HG03521 (cell line): ENCODE results near the gene PMS2.
"Not testable (repeated sequence)": the region's sequence is repeated elsewhere in the genome, so short reads cannot be mapped to it uniquely, and the experiment has no call there.

Experiments used
- ATAC-seq: cut with Tn5 transposase; IDR thresholded peaks from one replicate; pipeline ENCODE4 v1.9.1; 2021; ENCODE audit warnings: mild to moderate bottlenecking, moderate library complexity; ENCODE audit not compliant: unreplicated experiment

PMS2 gene

DNA sequence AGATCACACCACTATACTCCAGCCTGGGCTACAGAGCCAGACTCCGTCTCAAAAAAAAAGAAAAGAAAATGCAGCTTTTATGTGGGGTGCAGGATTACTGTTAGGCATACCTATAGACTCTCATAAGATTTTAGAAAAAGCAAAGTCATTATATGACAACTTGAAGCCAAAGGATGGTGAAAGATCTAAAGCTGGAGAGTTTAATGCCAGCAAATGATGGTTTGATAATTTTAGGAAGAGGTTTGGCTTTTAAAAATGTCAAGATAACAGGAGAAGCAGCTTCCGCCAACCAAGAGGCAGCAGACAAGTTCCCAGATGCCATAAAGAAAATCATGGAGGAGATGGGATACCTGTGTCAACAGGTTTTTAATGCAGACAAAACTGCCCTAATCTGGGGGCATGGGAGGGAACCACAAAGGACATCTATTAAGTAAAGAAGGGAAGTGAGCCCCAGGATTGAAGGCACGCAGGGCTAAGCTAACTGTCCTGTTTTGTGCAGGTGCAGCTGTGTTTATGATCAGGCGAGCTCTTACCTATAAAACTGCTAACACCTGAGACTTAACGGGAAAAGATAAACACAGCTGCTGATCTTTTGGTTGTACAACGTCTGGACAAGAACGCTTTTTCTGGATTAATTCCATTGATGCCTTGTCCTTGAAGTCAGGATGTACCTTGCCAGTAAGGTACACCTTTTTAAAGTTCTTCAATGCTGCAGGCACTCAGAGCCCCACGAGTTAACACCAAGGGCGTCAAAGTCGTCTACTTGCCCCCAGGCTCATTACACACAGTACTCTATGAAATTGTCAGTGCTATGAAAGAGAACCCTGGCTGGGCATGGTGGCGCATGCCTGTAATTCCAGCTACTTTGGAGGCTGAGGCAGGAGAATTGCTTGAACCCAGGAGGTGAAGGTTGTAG, 11.8 kb upstream of the PMS2 start:
- no peak for ATAC-seq

DNA sequence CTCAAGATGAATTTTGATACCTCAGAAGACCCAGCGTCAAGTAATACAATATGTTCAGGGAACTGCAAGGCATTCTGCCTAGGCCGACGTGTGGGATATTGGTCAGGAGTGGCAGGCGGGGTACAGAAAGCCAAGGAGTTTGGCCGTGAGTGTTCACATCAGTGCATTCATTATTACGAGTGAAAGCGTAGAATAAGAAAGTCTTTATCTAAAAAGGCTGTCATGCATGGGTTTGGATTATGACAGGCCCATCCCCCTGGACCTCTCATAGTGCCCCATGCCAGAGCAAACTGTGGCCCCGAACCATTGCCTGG, 7.8 kb upstream of the PMS2 start:
- no peak for ATAC-seq

DNA sequence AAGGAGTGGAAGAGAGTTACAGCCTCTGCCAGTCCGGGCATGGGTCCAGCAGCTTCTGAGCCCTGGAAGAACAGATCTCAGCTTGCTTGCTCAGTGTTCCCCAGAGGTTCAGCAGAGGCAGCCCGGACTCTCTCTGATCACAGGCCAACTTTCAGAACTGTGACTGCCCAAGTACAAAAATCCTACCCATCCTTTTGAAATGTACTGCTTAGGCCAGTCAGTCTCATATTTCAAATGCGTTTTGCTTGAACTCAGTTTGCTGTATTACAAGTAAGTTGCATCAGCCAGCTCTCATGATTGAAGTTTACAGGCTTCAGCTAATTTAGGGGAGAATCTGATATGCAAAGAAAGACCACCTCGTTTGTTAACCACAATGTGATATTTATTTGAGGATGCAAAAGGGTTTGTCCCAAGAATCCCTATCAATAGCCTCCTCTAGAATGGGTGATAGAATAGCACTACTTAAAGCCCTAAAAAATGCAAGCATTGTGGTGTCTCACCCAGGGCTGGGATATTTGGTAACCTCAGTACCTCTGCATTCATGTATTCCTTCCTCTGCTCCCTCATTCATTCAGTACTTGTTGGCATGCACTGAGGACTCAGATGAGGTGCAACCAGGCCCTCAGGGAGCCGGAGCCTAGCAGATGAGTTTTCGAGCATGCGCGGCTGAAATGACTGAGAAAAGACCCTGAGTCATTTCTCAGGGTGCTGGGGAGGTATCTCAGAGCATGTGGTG, 7.2 kb upstream of the PMS2 start:
- ATAC-seq, result no peak

DNA sequence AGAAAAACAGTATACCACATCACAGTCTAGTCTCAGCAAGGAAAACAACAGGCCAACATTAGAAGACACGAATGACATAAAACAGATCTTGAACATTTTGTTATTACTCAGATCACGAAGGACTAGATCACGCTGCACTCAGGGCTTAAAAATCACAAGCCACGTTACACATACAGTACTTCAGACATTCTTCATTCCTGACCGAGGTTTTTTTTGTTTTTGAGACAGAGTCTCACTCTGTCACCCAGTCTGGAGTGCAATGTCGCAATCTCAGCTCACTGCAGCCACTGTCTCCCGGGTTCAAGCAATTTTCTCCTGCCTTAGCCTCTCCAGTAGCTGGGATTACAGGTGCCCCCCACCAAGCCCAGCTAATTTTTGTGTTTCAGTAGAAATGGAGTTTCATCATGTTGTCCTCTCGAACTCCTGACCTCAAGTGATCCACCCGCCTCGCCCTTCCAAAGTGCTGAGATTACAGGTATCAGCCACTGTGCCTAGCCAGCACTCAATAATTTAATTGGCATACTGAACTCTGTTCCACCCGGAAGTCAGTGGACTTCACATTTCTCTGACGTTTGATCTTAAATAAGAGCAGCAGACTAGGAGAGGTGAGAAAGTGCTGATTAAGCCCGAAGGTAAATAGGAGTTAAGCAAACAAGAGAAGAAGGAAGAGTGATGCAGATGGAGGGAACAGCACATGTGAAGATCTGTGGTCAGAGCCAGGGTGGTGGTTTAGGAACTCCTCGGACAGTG, 3.7 kb upstream of the PMS2 start:
- ATAC-seq, result no peak

DNA sequence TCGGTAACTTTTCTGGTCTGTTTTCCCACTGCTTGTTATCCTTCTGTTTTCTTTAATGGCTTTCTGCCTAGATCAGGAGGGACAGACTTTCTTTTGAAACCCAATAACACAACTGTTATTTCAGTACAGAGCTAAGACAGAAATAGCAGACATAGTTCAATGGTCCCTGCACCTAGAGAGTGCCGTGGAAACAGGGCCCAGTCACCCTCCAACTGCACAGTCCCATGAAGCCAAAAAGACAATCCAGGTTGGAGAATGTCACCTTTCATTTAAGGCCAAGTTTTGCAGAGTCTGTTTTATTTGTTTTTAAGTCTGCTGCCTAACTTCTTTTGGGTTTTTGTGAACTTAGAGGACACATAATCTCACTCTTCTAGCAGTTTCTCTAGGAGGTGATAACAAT, 2.7 kb upstream of the PMS2 start:
- ATAC-seq, result no peak

DNA sequence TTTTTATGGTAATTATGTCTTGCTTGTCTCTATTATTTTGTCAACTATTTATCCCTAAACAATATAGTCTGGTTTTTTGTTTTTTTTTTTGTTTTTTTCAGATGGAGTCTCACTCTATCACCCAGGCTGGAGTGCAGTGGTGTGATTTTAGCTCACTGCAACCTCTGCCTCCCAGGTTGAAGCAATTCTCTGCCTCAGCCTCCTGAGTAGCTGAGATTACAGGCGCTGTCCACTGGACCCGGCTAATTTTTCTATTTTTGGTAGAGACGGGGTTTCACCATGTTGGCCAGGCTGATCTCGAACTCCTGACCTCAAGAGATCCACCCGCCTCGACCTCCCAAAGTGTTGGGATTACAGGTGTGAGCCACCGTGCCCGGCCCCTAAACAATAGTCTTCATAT, 1.5 kb upstream of the PMS2 start:
- ATAC-seq, result not testable (repeated sequence)

DNA sequence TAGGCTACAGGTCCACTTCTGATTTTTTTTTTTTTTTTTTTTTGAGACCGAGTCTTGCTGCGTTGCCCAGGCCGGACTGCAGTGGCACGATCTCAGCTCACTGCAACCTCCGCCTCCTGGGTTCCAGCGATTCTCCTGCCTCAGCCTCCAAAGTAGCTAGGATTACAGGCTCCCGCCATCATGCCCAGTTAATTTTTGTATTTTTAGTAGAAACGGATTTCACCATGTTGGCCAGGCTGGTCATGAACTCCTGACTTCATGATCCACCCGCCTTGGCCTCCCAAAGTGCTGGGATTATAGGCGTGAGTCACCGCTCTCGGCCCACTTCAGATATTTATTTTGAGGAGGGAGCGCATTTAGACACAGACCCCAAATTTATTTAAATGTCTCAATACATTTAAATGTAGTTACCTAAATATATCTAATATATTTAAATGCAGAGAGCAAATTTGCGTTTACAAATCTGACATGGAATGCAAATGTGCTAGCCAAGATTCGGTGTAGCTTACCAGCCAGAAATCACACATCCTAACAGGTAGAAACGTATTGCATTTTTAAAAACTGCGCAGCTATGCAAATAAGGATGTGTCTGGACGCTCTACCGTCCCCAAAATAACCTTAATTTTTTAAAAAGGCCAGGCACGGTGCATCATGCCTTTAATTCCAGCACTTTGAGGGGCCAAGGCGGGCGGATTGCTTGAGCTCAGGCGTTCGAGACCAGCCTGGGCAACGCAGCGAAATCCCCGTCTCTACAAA, 836 bp downstream of the PMS2 start:
- not testable (repeated sequence) for ATAC-seq

DNA sequence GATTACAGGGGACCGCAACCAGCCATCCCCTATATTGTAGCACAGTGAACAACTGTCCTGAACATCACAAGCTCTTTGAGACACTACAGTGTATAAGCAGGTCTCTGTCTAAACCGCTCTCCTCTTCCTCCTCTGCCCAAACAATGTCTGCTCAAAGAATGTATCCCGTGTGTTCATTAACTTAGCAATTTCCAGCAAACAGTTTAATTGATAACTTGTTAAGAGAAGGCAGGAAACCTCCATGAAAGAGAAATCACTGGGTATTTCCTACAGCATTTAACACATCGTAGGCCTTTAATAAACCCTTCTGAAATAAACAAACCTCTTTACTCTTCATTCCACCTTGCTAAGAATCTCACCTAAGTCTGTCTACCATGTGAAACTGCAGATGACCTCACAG, 1.5 kb downstream of the PMS2 start:
- no peak for ATAC-seq

DNA sequence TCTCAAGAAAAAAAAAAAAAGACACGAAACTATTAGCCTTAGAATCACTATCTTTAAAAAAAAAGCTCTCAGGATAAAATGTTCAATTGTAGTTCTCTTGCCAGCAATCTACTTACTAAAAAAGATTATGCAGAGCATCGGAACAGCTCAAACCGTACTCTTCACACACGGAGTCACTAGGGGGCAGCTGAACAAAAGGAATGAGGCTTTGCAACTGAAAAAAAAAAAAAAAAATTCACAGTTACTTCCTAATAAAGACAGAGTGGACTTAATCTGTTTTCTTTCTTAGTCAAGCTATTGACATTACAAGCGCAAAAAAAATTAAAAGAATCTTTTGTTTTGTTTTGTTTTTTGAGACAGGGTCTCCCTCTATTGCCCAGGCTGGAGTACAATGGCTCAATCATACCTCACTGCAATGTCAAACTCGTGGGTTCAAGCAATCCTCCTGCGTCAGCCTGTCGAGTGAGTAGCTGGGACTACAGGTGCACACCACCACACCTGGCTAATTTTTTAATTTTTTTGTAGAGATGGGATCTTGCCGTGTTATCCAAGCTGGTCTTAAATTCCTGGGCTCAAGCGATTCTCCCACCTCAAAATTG, 11.5 kb downstream of the PMS2 start:
- ATAC-seq, result no peak

DNA sequence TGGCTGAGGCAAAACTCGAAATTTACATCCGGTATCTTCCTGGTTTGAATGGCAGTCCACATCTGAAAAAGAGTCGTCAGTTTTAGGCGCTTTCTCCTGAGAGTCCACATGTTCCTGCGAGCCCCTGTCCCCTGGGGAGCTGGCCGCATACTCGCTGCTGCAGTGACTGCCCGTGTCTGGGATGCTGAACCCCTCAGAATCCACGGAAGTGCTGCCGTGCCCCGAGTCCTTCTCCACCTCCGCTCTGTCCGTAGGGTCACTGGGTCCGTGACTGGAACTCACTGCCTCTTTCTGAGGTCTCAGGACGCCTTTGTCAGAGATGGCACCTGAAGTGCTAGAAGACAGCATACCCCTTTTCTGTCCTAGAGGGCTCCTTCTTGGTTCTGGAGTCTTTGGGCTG, 21.8 kb downstream of the PMS2 start:
- ATAC-seq, result not testable (repeated sequence)

DNA sequence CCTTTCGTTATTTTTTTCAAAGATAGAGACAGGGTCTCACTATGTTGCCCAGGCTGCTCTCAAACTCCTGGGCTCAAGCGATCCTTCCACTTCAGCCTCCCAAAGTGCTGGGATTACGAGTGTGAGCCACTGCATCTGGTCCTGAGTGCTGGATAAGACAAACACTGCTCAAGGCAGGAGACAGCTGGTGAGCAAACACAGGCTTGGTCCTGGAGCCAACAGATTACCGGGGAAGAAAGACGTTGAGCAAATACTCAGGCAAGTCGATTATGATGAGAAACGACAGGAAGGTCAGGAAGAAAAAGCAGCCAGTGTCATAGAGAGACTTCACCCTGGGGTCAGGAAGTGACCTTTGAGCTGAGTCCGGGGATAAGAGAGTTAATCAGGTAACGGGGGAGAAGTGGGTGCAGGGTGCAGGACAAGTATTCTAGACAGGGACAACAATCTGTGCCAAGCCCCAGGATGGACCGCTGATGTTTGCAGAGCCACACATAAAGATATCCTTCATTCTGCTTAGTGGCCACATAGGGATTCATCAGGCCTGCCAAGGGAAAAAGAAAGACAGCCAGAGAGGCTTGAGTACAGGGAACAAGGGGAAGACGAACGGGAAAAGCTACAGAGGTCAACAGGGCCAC, 29.1 kb downstream of the PMS2 start:
- ATAC-seq, result not testable (repeated sequence)

DNA sequence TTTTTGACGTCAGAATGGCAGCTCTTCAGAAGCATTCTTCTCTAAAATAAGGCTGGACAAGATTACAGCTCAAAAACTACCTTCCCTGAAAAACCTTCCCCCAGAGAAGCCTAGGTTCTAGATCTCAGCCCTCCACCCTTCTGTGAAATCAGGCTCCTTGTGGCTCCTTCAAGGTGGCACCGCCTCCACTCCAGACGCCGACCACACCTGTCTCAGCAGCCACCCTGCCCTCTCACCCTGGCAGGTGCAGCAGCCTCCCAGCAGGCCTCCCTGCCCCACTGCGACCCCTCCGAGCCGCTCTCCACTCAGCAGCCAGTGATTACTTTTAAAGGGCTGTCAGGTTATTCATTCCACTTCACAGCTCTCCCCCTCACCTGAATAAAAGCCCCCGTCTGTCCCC, 35.3 kb downstream of the PMS2 start:
- ATAC-seq, result not testable (repeated sequence)

DNA sequence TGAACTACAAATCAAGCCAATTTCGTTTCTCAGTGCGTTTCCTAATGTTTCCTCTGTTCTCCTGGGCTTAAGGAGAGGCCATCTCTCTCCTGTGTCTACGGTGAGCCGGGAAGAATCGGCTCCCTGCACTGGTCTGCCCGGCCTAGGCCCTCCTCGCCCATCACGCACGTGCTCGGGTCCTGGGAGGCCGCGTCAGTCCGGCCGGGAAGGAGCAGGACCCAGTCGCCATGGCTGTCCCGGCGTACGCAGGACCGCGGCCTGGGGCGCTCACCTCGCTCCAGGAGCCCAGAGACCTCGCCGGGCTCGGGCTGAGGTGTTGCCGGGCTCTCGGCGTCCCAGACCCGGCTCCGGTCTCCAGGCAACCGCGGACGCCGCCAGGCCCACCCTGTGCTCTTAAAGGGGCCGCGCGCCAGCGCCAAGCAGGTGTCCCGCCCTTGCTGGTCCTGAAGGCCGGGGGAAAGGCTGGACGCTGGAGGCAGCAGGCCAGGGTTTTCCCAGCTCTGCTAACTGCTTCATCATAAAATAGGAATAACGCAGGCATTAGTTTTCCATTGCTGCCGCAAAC, 38.4 kb downstream of the PMS2 start, which contains the start of gene RSPH10B:
Gene RSPH10B, minus strand, starts transcription at position 343 of the 565 bp plus-strand sequence. CDS start 3,573 bp downstream, outside the sequence.
- ATAC-seq, result not testable (repeated sequence)

DNA sequence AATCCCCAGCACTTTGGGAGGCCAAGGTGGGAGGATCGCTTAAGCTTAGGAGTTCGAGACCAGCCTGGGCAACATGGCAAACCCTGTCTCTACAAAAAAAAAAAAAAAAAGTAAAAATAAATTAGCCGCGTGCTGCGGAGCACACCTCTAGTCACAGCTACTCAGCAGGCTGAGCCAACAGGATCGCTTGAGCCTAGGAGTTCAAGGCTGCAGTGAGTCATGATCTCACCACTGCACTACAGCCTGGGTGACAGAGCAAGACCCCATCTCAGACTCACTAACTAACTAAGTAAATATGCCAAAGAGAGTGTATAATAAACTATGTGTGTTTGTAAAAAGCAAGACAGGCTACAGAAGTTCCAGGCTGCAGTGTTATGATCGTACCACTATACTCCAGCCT, 45.0 kb downstream of the PMS2 start:
- ATAC-seq, result not testable (repeated sequence)

DNA sequence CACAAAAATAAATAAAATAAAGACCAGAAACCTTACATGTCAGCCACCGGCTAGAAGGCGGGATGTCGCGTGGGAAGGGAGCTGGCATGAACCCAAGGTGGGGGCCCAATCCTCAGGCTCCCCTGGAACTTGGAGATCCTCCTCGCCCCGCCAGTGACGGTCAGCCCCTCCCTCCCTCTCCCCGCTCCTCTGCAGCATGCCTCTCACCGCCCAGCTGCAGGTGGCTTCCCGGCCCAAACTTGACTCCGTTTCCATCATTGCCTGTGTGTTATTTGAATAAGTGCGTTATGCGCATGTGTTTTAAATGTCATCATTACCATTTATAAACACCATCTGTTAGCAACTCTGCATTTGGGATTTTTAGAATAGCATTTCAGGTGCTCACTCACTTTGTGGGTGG, 45.6 kb downstream of the PMS2 start:
- not testable (repeated sequence) for ATAC-seq

DNA sequence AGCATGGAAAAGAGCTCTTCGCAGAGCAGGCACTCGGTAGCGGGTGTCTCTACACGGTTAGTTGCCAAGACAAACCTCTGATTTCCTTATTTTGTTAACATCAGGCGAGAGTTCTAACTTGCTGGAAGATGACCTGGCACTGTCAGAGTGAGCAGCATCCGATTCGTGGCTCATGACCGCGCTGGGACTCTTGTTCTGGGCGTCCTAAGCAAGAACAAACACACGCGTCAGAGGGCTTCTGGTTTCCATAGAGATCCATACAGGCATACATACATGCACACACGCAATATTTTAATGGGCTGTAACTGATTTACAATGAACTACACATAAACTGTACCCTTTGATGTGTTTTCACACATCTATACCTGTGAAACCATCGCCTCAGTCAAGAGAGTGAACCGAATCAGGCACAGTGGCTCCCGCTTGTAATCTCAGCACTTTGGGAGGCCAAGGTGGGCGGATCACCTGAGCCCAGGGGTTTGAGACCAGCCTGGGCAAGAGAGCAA, 73.9 kb downstream of the PMS2 start:
- not testable (repeated sequence) for ATAC-seq

DNA sequence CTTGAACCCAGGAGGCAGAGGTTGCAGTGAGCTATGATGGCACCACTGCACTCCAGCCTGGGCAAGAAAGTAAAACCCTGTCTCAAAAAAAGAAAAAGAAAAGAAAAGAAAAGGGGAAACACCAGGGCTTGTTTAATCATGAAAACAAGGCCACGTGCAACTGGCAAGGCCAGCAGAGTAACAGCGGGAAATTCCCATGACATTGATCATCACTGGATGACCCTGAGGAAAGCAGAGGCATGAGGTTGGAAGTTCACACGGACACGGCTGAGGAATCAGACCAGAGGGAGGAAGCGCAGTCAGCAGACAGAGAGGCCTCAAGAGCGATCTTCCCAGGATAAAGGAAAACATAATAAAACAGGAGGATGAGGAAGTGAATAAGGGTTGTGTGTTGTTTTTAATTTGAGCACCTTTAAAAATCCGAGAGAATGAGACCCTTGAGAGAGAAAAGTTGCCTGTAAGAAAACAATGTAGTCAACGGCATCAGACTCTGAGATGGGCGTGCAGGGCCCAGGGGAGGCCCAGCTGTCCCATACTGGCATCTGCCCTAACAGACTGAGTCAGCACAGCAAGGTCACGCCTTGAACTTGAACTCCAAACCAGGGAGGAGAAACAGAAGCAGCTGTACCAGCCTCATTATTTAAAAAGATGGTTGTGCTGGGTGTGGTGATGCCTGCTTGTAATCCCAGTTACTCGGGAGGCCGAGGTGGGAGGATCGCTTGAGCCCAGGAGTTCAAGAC, 76.8 kb downstream of the PMS2 start:
- ATAC-seq, result not testable (repeated sequence)

DNA sequence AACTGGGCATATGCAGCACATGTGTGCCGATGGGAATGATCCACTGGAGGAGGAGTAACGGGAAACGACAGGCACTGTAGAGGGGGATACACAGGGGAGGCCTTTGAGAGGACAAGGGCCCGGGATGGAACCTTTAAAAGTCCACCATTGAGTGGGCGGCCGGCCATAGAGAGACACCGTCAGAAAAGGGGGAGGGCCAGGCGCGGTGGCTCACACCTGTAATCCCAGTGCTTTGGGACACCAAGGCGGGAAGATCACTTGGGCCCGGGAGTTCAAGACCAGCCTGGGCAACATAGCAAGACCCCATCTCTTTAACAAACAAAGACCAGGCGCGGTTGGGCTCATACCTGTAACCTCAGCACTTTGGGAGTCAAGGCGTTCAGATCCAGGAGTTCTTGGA, 77.6 kb downstream of the PMS2 start:
- not testable (repeated sequence) for ATAC-seq

DNA sequence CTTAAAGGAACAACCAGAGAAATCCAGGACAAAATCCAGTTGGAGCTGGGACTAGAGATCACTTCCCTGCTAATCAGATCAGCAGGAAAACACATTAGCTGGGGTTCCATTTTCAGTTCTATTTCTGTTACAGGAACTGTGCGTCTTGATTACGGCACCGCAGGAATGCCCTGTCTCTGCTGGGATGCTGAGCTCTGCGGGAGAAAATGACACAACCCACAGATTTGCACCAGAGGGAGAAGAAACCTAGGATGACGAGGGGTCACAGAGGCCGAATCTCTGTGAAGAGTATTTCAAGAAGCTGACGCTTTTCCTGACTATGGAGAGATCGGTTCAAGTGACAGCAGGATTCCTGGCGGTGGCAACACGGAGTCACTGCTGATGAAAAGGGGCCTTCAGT, 78.6 kb downstream of the PMS2 start:
- not testable (repeated sequence) for ATAC-seq
